Endothelial cell of umbilical vein (primary cell): ENCODE data around the gene GOLIM4. TPM values are rescaled to one million over a fixed set of nuclear protein-coding genes. Genes with fewer than 3 reads are reported as not detected.

Experiments
- BruUV-seq: library from RNA; stranded (reverse); fragments of 400-500 nt; replicated peaks from 2 replicates; lab custom pipeline; 2021; lab: Mats Ljungman, UMichigan
- CTCF ChIA-PET: fragments of 300-600, 350-600 bp; sonication (Branson Sonifier 250); formaldehyde crosslinking; loops from one replicate; lab custom pipeline; 2021; ENCODE audit warnings: antibody characterized with exemption, inconsistent platforms; lab: Charles Lee
- POLR2A ChIA-PET: fragments of 300-600, 350-600 bp; sonication (Branson Sonifier 250); formaldehyde crosslinking; loops from one replicate; lab custom pipeline; 2021; ENCODE audit warnings: antibody characterized with exemption, inconsistent platforms; lab: Charles Lee
- DNase-seq: peaks from one replicate; pipeline ENCODE4 v3.0.0-alpha.2; 2011; ENCODE audit warnings: low read depth, low spot score
- FAIRE-seq: peaks from 2 replicates; lab custom pipeline; 2011; peaks lifted over from hg19 to GRCh38; lab: Jason Lieb, UNC
- H2AFZ ChIP-seq: 2 replicates; pipeline ENCODE4 v1.6.0; 2012; ENCODE audit warnings: low read depth, low read length, control low read depth, inconsistent platforms
- H3K27ac ChIP-seq: 2 replicates; pipeline ENCODE4 v1.5.1; 2011; ENCODE audit warnings: low read depth, mild to moderate bottlenecking, control low read depth, low read length, moderate library complexity; ENCODE audit not compliant: insufficient read depth
- H3K27me3 ChIP-seq, 2 experiments: 2 replicates each; pipeline versions ENCODE4 v1.6.0 to v1.6.1; 2011; ENCODE audit warnings: low read length in 2 of 2, mixed read lengths in 1 of 2; ENCODE audit not compliant: control insufficient read depth in 2 of 2, insufficient read depth in 2 of 2
- H3K36me3 ChIP-seq, 2 experiments: 2 replicates in 1 of 2; 3 replicates in 1 of 2; pipeline ENCODE4 v1.5.1; 2011; ENCODE audit warnings: low read length in 2 of 2, mild to moderate bottlenecking in 1 of 2, moderate library complexity in 1 of 2; ENCODE audit not compliant: control insufficient read depth in 2 of 2, insufficient read depth in 2 of 2; ENCODE audit errors: extremely low read depth in 1 of 2
- H3K4me1 ChIP-seq: 3 replicates; pipeline ENCODE4 v1.5.1; 2011; ENCODE audit warnings: mild to moderate bottlenecking, low read length; ENCODE audit not compliant: control insufficient read depth, insufficient read depth; ENCODE audit errors: extremely low read depth
- H3K4me2 ChIP-seq: 2 replicates; pipeline ENCODE4 v1.6.1; 2011; ENCODE audit warnings: low read length, control low read depth, mixed read lengths; ENCODE audit not compliant: insufficient read depth
- H3K4me3 ChIP-seq, 3 experiments: fragments of 200-600 bp in 1 of 3; sonication (generic), shearing (Covaris generic) in 1 of 3; replicated peaks in 1 of 3; 2 replicates each; pipeline ENCODE4 v1.5.1; 2011 to 2016; ENCODE audit warnings: control low read depth in 3 of 3, low read length in 3 of 3, mild to moderate bottlenecking in 2 of 3, inconsistent platforms in 1 of 3, low read depth in 1 of 3, moderate library complexity in 1 of 3; ENCODE audit not compliant: insufficient read depth in 1 of 3
- H3K79me2 ChIP-seq: 2 replicates; pipeline ENCODE4 v1.6.0; 2012; ENCODE audit warnings: low read length, inconsistent platforms; ENCODE audit not compliant: control insufficient read depth, insufficient read depth
- H3K9ac ChIP-seq: replicated peaks from 2 replicates; pipeline ENCODE3; 2011; ENCODE audit warnings: low read length, control low read depth; ENCODE audit not compliant: insufficient read depth; ENCODE audit errors: extremely low read depth
- H3K9me1 ChIP-seq: replicated peaks from 3 replicates; pipeline ENCODE4 v1.6.0; 2011; ENCODE audit warnings: mild to moderate bottlenecking, low read length; ENCODE audit not compliant: control insufficient read depth, insufficient read depth; ENCODE audit errors: extremely low read depth
- H3K9me3 ChIP-seq: replicated peaks from 2 replicates; pipeline ENCODE4 v1.5.1; 2012; ENCODE audit warnings: low read length, inconsistent platforms; ENCODE audit not compliant: control insufficient read depth, insufficient read depth
- H4K20me1 ChIP-seq: replicated peaks from 2 replicates; pipeline ENCODE3; 2011; ENCODE audit warnings: mild to moderate bottlenecking, low read length; ENCODE audit not compliant: control insufficient read depth, insufficient read depth; ENCODE audit errors: extremely low read depth
- EZH2 ChIP-seq: IDR thresholded peaks from 2 replicates; pipeline ENCODE4 v1.6.1; 2012; ENCODE audit warnings: borderline replicate concordance, low read depth, mild to moderate bottlenecking, moderate library complexity, low read length, inconsistent platforms; ENCODE audit not compliant: severe bottlenecking
- FOS ChIP-seq: IDR thresholded peaks from 2 replicates; pipeline ENCODE4 v1.6.1; 2011; ENCODE audit warnings: mild to moderate bottlenecking, low read length, moderate library complexity, borderline replicate concordance; ENCODE audit not compliant: insufficient read depth
- GATA2 ChIP-seq: IDR thresholded peaks from 2 replicates; pipeline ENCODE4 v1.7.0; 2011; ENCODE audit warnings: low read depth, mild to moderate bottlenecking, moderate library complexity, mixed read lengths, low read length; ENCODE audit not compliant: insufficient read length, insufficient read depth
- JUN ChIP-seq: IDR thresholded peaks from 2 replicates; pipeline ENCODE4 v1.6.1; 2011; ENCODE audit warnings: borderline replicate concordance, low read depth; ENCODE audit not compliant: insufficient read length, insufficient read depth
- MAX ChIP-seq: IDR thresholded peaks from 2 replicates; pipeline ENCODE4 v1.6.1; 2011; ENCODE audit not compliant: insufficient read depth, insufficient read length
- POLR2A ChIP-seq: IDR thresholded peaks from 2 replicates; pipeline ENCODE4 v1.6.1; 2012; ENCODE audit warnings: low read depth, mild to moderate bottlenecking, control low read depth, low read length
- POLR2AphosphoS5 ChIP-seq: IDR thresholded peaks from 2 replicates; pipeline ENCODE4 v1.6.1; 2012; ENCODE audit warnings: low read depth, mild to moderate bottlenecking, control low read depth, low read length, moderate library complexity; ENCODE audit not compliant: insufficient read depth
- dilution Hi-C: fragments of 300-500 bp; cut with MboI; formaldehyde crosslinking; loops from one replicate; pipeline ENCODE4 v1.15.0; 2019; ENCODE audit warnings: low sequenced_read_pairs; ENCODE audit not compliant: extremely low pct_ligation_motif_present
- intact Hi-C: fragments of 100-400 bp; cut with micrococcal nuclease; formaldehyde crosslinking; loops from one replicate; pipeline ENCODE4 v1.10.0; 2022
- polyA plus RNA-seq, 4 experiments: library from polyadenylated mRNA; depleted of rRNA in 3 of 4; stranded (reverse) in 3 of 4; unstranded in 1 of 4; fragments of >200 nt; gene quantifications; 2 replicates each; pipeline versions ENCODE4 v1.2.1 to v1.2.3, GENCODE V29; 2011 to 2012; ENCODE audit warnings: missing spikeins in 1 of 4
- total RNA-seq: library from RNA; stranded (reverse); gene quantifications from 2 replicates; pipeline ENCODE4 v1.2.3, GENCODE V29; 2021
- TF ChIP-seq, protein P1 (sequence below), 2 donors: IDR thresholded peaks; 1 replicate in 1 of 2; 2 replicates in 1 of 2; pipeline ENCODE4 v1.5.1; 2011; ENCODE audit warnings: low read length in 2 of 2, mild to moderate bottlenecking in 2 of 2, moderate library complexity in 2 of 2, control low read depth in 1 of 2, inconsistent platforms in 1 of 2, low read depth in 1 of 2; ENCODE audit not compliant: insufficient read depth in 1 of 2; ENCODE audit errors: extremely low read depth in 1 of 2

The GOLIM4 gene
- total and polyA plus RNA-seq, 2 donors (not counting 3 experiments of a cell fraction or from before 2014, with no cell fraction given): 11.7 to 40.8 TPM

- intact Hi-C loops (no loop called here), dilution Hi-C loops (no loop called here)
- DNase-seq: no peak
- Histone ChIP-seq H3K4me1 (peaks cover 6% of the 10 kb centered on the region), H3K79me2 (no peaks in the 10 kb centered on the region), H2AFZ (no peak overlapping the region), H3K9ac (no peak overlapping the region), H3K36me3 (no peaks in the 10 kb centered on the region), H3K9me1 (no peaks in the 10 kb centered on the region), H3K9me3 (no peaks in the 10 kb centered on the region), H3K4me2 (no peak overlapping the region), H3K27ac (no peak overlapping the region), H3K4me3 (no peak overlapping the region), H4K20me1 (no peaks in the 10 kb centered on the region), H3K27me3 (peaks cover 7 to 11% of the 10 kb centered on the region in 2 experiments)
- no peak for TF ChIP-seq EZH2
- TF ChIP-seq, protein P1, sequence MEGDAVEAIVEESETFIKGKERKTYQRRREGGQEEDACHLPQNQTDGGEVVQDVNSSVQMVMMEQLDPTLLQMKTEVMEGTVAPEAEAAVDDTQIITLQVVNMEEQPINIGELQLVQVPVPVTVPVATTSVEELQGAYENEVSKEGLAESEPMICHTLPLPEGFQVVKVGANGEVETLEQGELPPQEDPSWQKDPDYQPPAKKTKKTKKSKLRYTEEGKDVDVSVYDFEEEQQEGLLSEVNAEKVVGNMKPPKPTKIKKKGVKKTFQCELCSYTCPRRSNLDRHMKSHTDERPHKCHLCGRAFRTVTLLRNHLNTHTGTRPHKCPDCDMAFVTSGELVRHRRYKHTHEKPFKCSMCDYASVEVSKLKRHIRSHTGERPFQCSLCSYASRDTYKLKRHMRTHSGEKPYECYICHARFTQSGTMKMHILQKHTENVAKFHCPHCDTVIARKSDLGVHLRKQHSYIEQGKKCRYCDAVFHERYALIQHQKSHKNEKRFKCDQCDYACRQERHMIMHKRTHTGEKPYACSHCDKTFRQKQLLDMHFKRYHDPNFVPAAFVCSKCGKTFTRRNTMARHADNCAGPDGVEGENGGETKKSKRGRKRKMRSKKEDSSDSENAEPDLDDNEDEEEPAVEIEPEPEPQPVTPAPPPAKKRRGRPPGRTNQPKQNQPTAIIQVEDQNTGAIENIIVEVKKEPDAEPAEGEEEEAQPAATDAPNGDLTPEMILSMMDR (IDR thresholded peaks at IDR 0.05; ENCODE audit: extremely low read depth in 1 of 2, insufficient read depth in 1 of 2, low read depth in 1 of 2, low read length in 2 of 2): no peak
- no peak for TF ChIP-seq POLR2AphosphoS5
- TF ChIP-seq FOS: no peak
- no peak for TF ChIP-seq MAX
- no peak for TF ChIP-seq JUN
- no peak for TF ChIP-seq GATA2
- no peak for TF ChIP-seq POLR2A
- POLR2A ChIA-PET: no interaction called here
- CTCF ChIA-PET: no interaction called here
- no peak for FAIRE-seq
- BruUV-seq: no TSS peak
These were observed 18.1 kb upstream of the GOLIM4 start for GRCh38 chr3:168113848-168114247.
